Left ventricle myocardium inferior (tissue), 1 donor: Measurements from ENCODE around the gene PHLDA2. TPM values are rescaled to one million over a fixed set of nuclear protein-coding genes. Genes with fewer than 3 reads are reported as not detected.

ENCODE experiments used
- DNase-seq: peaks from one replicate; pipeline ENCODE4 v3.0.0-alpha.2; 2020
- H3K27ac ChIP-seq: fragments of 200-600 bp; replicated peaks from 2 replicates; pipeline ENCODE4 v1.8.0; 2021
- H3K27me3 ChIP-seq: fragments of 200-600 bp; 2 replicates; pipeline ENCODE4 v1.8.0; 2021; ENCODE audit warnings: low read depth
- H3K36me3 ChIP-seq: fragments of 200-600 bp; 2 replicates; pipeline ENCODE4 v1.8.0; 2021
- H3K4me1 ChIP-seq: fragments of 200-600 bp; 2 replicates; pipeline ENCODE4 v1.8.0; 2021
- H3K4me3 ChIP-seq: fragments of 200-600 bp; 2 replicates; pipeline ENCODE4 v1.8.0; 2021; ENCODE audit warnings: mild to moderate bottlenecking, moderate library complexity
- H3K9me3 ChIP-seq: fragments of 200-600 bp; replicated peaks from 2 replicates; pipeline ENCODE4 v1.8.0; 2021
- intact Hi-C: fragments of 100-400 bp; cut with micrococcal nuclease; formaldehyde crosslinking; loops from one replicate; pipeline ENCODE4 v1.11.0; 2022
- total RNA-seq: library from RNA; stranded (reverse); fragmentation: NEBNext Ultra II Directional; extraction: Animal tissue kit (Norgen Biotek cat#: 25700); gene quantifications from one replicate; pipeline ENCODE4 v1.2.1, GENCODE V29; 2021
- TF ChIP-seq, protein P1 (sequence below): fragments of 200-600 bp; IDR thresholded peaks from 2 replicates; pipeline ENCODE4 v1.8.0; 2021; ENCODE audit warnings: antibody characterized with exemption, mild to moderate bottlenecking, borderline replicate concordance
- donor health status: DM: no; HTN: yes; CAD: no; lungs with severe emphysema.

PHLDA2 gene
- total RNA-seq, 1 donor from 2014 or later: not detected

GRCh38 chr11:2898366-2899079, 30.7 kb downstream of the PHLDA2 start:
- no peak overlapping the region for H3K4me3 ChIP-seq
- H3K9me3 ChIP-seq: no peaks in the 10 kb centered on the region
- peak; percentile 47 for DNase-seq
- peaks cover 18% of the 10 kb centered on the region for H3K27me3 ChIP-seq
- intact Hi-C loops: loop anchor here (10.0 kb wide), 1 partner anchor 714 kb away; no protein-coding TSS in a partner anchor
- no peaks in the 10 kb centered on the region for H3K36me3 ChIP-seq
- H3K27ac ChIP-seq: peak overlapping the region; percentile 55
- H3K4me1 ChIP-seq: peaks cover 41% of the 10 kb centered on the region
- TF ChIP-seq, protein P1, sequence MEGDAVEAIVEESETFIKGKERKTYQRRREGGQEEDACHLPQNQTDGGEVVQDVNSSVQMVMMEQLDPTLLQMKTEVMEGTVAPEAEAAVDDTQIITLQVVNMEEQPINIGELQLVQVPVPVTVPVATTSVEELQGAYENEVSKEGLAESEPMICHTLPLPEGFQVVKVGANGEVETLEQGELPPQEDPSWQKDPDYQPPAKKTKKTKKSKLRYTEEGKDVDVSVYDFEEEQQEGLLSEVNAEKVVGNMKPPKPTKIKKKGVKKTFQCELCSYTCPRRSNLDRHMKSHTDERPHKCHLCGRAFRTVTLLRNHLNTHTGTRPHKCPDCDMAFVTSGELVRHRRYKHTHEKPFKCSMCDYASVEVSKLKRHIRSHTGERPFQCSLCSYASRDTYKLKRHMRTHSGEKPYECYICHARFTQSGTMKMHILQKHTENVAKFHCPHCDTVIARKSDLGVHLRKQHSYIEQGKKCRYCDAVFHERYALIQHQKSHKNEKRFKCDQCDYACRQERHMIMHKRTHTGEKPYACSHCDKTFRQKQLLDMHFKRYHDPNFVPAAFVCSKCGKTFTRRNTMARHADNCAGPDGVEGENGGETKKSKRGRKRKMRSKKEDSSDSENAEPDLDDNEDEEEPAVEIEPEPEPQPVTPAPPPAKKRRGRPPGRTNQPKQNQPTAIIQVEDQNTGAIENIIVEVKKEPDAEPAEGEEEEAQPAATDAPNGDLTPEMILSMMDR: no peak

DNA sequence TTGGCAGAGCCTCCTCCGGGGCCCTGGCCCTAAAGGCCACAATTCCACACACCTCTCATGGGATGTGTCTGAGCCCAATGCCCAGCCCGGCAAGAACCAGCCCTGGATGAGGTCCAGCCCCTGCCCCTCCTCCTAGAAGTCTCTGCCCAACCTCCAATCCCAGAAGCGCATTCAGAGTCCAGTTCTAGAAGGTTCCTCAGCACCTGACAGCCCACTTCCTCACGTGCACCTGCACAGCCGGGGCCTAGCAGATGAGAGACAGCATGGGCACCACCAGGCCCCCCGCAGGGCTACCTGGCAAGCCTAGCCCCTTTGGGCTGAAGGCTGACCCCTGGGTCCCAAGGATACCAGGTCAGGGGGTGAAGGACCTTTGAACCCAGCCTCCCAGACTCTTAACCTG, 32.2 kb downstream of the PHLDA2 start:
- no peak for DNase-seq
- Histone ChIP-seq H3K4me3 (no peak overlapping the region), H3K27ac (no peak overlapping the region), H3K27me3 (peaks cover 3% of the 10 kb centered on the region), H3K4me1 (peaks cover 36% of the 10 kb centered on the region), H3K36me3 (no peaks in the 10 kb centered on the region), H3K9me3 (no peaks in the 10 kb centered on the region)
- intact Hi-C loops: loop anchor here (10.0 kb wide), 1 partner anchor 712 kb away; no protein-coding TSS in a partner anchor
- TF ChIP-seq, protein P1: no peak

DNA sequence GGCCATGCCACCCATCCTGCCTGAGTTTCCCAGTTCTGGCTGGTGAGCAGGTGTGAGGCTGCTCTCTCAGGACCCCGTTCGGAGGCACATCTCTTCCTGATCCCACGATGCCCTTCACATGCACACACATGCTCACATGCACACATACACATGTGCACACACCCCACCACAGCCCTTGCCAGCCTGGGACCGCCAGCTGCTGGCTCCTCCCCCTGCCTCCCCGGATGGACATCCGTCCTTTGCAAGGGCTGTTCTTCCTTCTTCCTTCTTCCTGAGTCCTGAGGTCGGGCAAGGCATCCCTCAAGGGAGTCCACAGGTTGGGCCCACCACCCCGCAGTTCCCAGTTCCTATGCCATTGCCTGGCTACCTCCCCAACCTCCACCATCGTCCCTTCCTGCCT, 33.2 kb downstream of the PHLDA2 start:
- Histone ChIP-seq H3K4me3 (no peak overlapping the region), H3K9me3 (no peaks in the 10 kb centered on the region), H3K36me3 (no peaks in the 10 kb centered on the region), H3K27me3 (no peaks in the 10 kb centered on the region), H3K4me1 (peaks cover 37% of the 10 kb centered on the region), H3K27ac (no peak overlapping the region)
- DNase-seq: no peak
- TF ChIP-seq, protein P1: no peak
- intact Hi-C loops: loop anchor here (10.0 kb wide), 1 partner anchor 711 kb away; no protein-coding TSS in a partner anchor

DNA sequence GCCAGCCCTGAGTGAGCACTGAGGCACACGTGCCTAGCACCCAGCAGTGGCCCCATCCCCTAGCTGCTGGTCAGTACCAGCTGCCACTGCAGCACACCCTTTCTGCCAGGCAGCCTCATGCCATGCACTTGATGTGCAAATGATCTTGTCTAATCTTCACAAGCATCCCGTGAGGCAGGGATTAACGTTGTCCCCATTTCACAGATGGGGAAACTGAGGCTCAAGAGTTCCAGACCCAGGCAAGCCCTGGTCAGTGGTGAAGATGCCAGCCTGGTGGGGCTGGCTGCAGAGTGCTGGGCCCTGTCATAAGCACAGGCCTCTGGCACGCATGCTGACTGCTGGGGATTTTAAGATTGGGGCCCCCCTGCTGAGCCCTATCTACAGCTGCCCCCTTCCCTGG, 35.3 kb downstream of the PHLDA2 start:
- TF ChIP-seq, protein P1: no peak
- Histone ChIP-seq H3K27ac (no peak overlapping the region), H3K4me1 (peaks cover 34% of the 10 kb centered on the region), H3K4me3 (no peak overlapping the region), H3K9me3 (no peaks in the 10 kb centered on the region), H3K36me3 (no peaks in the 10 kb centered on the region), H3K27me3 (no peaks in the 10 kb centered on the region)
- intact Hi-C loops: loop anchor here (10.0 kb wide), 1 partner anchor 709 kb away; no protein-coding TSS in a partner anchor
- no peak for DNase-seq

DNA sequence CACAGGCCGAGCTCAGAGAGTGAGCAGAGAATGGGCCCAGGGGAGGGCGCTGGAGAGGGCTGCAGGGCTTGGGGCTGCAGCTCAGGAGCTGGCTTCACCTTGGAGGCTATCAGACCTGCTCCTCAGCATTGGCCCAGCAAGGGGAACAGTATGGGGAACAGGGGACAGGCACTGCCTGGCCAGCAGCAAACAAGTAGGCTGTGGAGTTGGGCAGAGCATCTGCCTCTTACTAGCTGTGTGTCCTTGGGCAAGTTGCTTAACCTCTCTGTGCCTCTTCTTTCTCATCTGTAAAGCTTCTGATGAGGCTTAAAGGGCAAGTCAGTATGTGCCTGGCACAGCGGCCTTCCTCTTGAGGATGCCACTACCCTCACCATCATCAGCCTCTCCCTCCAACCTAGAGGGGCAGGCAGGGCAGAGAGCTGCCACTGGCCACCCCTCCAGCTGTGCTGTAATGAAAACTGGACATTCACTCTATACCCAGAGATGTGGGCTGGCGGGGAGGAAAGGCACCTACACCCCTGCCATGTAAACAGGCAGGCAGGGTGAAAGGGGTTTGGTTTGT, 36.2 kb downstream of the PHLDA2 start:
- no peak for DNase-seq
- peak overlapping the region; percentile 72 for H3K27ac ChIP-seq
- H3K4me1 ChIP-seq: peaks cover 32% of the 10 kb centered on the region
- no peaks in the 10 kb centered on the region for H3K9me3 ChIP-seq
- no peaks in the 10 kb centered on the region for H3K36me3 ChIP-seq
- H3K4me3 ChIP-seq: peak overlapping the region; percentile 67
- no peaks in the 10 kb centered on the region for H3K27me3 ChIP-seq
- intact Hi-C loops: loop anchor here (10.0 kb wide), 1 partner anchor 708 kb away; no protein-coding TSS in a partner anchor
- TF ChIP-seq, protein P1: no peak
